T-helper 1 cell (primary cell): ENCODE measurements around the gene MICA.

Source experiments
- DNase-seq, 5 donors: peaks; one replicate each; pipeline ENCODE4 v3.0.0-alpha.2; 2012 to 2020

Gene MICA

DNA sequence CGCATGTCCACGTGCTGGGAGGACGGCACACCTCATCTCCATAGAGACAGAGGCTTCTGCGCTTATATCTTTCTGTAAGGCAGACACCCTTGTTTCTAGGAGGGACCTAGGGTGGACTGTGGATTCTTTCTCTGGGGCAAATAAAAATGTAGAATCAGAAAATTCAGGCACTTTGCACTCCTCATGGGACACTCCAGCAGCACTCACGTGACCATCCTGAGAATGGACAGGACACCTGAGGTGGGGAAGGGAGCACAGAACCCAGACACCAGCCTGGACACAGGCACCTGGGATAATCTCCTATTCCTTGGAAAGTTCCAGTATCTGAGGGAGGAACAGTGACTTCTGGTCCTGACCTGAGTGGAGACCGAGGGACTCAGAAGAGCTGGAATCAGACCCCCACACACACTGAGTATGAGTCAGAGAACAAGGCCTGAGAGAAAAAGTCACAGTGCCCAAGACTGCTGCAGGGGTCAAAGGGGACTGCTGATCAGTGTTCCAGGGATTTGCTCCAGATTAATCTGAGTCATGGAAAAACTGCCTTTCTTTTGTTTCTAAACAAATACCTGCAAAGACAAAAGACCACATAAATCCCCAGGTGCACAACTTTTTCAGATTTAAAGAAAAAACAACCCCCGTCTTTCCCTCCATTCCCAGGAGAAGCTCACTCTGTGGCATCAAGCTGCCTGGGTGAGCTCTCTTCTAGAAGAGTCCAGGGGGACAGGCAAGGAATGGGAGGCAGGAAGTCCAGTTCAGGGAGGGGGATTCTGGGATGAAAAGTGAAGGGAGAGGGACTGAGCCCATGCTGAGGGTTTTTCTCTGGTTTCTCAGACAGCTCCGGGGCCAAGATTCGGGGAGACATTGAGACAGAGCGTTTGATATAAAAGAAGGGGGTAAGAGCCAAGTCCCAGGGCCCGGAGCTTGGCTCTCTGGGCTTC lies 58.9 kb downstream of the MICA start:
- DNase-seq = no peak

DNA sequence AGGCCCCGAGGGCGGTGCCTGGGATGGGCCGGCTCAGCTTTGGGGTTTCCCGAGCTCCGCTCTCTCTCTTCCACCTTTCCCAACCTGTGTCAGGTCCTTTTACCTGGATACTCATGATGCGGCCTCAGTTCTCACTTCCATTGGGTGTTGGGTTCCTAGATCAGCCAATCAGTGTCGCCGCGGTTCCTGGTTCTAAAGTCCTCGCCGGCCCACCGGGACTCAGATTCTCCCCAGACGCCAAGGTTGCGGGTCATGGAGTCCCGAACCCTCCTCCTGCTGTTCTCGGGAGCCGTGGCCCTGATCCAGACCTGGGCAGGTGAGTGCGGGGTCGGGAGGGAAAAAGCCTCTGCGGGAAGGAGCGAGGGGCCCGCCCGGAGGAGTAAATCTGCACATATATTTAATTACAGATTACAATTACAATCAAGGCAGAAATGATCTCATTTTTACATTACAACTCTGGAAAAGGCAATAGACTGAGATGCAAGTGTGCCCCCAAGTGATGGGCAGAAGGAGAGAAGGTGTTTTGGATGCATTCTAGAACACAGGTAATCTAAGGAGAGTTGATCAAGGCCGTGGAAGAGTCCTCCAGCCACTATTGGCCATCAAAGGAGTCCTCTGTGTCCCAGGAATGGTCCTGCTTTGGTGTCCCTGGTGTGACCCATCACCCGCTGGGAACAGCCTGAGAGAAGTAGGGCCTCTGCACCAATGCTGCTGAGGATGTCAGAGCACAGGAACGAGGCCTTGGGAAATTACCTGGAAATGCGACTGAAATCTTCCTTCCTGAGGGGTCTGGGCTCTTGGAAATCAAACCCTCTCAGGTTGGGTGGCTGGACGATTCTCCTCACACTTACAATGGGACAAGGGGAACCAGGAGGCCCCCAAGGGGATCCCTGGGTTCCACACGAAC lies 59.8 kb downstream of the MICA start:
- peak; percentile 82 to 94 (median 90) for DNase-seq

DNA sequence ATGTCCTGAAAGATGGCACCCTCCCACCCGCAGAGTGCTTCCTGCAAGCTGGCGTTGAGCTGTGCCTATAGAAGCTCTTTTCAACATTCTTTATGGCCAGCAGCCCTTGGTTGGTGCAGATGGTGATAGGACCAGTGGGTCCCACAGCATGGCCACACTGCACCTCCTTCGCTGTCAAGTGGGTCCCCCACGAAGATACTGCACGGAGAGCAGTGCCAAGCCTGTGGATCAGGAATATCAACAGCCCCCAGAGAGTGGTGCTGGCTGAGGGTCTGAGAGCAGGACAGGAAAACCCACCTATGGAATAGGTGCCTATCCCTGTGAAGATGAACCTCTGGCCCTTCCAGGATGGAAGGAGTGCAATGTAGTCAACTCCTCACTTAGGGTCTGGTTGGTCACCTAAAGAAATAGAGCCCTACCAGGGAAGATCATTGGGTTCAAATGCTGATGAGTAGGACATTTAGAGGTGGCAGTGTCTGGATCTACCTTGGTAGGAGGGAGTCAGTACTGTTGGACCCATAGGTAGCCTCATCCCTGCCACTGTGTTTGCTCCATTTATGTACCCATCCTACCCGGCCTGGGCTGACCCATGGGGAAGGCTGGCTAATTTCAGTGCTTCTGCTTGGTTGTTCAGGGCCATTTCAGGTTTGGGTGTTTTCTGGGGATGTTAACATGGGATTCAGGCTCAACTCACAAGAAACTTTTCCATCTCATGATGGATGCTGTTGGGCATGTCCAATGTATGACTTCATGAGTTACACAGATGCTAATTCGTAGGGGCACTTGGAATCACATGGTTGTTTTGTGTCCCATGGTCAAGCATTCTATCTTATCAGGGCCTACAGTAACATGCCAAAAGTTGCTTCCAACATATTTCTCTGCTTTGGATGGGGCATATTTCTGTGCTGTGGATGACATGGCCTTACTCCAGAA lies 61.1 kb downstream of the MICA start:
- DNase-seq = no peak
